ENCODE results near the gene MAT2A. TPM values are rescaled to one million over a fixed set of nuclear protein-coding genes. Genes with fewer than 3 reads are reported as not detected.

The MAT2A gene
- total and polyA plus RNA-seq, 12 donors: 81.7 to 460 (median 122) TPM

DNA sequence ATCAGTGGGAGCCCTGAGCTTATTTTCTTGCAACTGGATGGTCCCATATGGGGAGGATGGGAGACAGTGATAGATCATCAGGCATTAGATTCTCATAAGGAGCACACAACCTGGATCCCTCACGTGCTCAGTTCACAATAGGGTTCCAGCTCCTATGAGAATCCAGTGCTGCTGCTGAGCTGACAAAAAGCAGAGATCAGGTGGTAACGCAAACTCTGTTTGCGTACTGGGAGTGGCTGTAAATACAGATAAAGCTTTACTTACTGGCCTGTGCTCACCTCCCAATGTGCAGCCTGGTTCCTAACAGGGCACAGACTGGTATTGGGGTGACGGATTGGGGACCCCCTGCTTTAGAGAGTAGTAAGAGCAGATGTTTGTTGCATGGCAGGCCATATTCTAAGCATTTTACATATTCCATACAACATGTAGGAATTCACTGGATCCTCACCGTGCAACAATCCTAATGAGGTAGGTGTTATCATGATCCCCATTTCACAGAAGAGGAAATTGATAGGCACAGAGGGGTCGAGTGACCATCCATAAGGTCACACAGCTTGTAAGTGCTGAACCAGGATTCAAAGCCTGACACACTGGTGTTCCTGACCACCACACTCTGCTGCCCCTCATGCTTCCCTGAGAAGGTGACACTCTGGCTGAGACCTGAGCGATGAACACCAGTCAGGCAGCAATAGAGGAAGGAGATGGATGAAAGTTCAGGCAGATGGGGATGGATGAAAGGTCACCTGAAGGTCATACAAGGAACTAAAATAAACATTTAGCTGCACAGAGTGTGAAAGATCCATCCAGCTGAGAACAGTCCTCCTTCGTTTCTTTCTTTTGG, 15.7 kb upstream of the MAT2A start:
- no peaks in the 10 kb centered on the region for H3K36me3 ChIP-seq
- H3K27ac ChIP-seq: peak overlapping the region in 7 of 10 donors; percentile 60 to 76 (median 67)
- TF ChIP-seq, protein P1, sequence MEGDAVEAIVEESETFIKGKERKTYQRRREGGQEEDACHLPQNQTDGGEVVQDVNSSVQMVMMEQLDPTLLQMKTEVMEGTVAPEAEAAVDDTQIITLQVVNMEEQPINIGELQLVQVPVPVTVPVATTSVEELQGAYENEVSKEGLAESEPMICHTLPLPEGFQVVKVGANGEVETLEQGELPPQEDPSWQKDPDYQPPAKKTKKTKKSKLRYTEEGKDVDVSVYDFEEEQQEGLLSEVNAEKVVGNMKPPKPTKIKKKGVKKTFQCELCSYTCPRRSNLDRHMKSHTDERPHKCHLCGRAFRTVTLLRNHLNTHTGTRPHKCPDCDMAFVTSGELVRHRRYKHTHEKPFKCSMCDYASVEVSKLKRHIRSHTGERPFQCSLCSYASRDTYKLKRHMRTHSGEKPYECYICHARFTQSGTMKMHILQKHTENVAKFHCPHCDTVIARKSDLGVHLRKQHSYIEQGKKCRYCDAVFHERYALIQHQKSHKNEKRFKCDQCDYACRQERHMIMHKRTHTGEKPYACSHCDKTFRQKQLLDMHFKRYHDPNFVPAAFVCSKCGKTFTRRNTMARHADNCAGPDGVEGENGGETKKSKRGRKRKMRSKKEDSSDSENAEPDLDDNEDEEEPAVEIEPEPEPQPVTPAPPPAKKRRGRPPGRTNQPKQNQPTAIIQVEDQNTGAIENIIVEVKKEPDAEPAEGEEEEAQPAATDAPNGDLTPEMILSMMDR (IDR thresholded peaks at IDR 0.05): no peak
- H3K27me3 ChIP-seq: no peaks in the 10 kb centered on the region
- DNase-seq: no peak
- H3K4me1 ChIP-seq: peaks cover 7 to 28% (median 20%) of the 10 kb centered on the region in 9 donors
- WGBS, 2 donors: 75 to 81% methylated on average over 8 of the region's 8 CpGs
- intact Hi-C loops (cut with DNase I): no loop called here
- no peak overlapping the region for H3K4me3 ChIP-seq
- H3K9me3 ChIP-seq: no peaks in the 10 kb centered on the region
- peak in 2 of 8 donors; percentile 19 to 53 for ATAC-seq

DNA sequence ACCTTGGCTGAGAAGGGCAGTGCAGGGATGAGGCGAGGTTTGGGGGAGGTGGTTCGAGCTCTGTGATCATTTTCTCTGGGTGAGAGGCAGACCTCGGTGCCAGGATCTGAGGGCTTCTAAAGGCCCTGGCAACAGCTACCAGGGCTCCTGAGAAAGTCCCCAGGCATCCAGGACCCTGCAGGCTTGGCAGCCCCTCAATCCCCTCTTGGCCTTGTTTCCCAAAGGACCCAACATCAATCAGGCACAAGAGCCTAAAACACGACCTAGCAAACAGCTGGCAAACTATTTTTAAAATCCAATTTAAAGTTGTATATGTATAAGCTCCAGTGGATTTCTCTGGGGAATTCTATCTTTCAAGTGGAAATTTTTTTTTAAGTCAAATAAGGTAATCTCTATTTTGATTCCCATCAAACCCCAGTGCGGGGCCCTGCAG, 15.0 kb upstream of the MAT2A start:
- DNase-seq: no peak
- Histone ChIP-seq H3K4me3 (peak overlapping the region in 1 of 10 donors; percentile 1), H3K36me3 (no peaks in the 10 kb centered on the region), H3K27ac (peak overlapping the region; percentile 9 to 76 (median 66)), H3K27me3 (no peaks in the 10 kb centered on the region), H3K4me1 (peaks cover 7 to 28% (median 20%) of the 10 kb centered on the region in 9 donors), H3K9me3 (no peaks in the 10 kb centered on the region)
- intact Hi-C loops (cut with DNase I): no loop called here
- 39 to 50% methylated on average over 5 of the region's 5 CpGs for WGBS, 2 donors
- ATAC-seq: peak in 5 of 8 donors; percentile 12 to 36 (median 21)
- TF ChIP-seq, protein P1 (IDR thresholded peaks at IDR 0.05): no peak

DNA sequence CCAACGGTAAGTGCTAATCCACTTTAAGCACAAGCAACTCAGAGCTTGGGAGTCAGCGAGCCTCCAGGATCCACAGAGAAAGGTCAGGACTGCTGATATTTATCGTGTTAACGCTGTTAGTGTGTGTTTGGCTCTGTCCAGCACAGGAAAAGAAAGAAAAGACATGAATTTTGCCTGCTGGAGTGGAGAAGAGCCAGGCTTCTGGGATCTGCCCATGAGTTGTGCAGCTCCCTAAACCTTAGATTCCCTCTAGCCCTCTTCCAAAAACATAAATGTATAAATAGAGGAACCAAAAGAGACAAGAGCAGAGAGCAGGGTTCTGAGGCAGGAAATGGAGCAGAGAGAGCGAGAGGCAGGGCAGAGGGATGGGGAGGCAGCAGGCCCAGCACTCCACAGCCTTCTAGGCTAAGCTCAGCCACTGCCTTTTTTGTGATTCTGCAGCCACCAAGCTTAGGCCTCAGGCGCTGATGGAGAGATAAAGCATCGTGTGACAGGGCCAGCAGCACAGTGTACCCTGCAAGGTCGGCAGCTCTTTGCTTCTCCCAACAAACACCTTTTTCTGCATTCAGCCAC, 14.5 kb upstream of the MAT2A start:
- no peaks in the 10 kb centered on the region for H3K36me3 ChIP-seq
- no peaks in the 10 kb centered on the region for H3K27me3 ChIP-seq
- ATAC-seq (peak; percentile 61 to 84 (median 72)), DNase-seq (no peak)
- peaks cover 7 to 28% (median 20%) of the 10 kb centered on the region in 9 donors for H3K4me1 ChIP-seq
- TF ChIP-seq, protein P1 (IDR thresholded peaks at IDR 0.05): no peak
- 24% methylated on average over 8 of the region's 8 CpGs for WGBS, 2 donors
- peak overlapping the region; percentile 9 to 76 (median 66) for H3K27ac ChIP-seq
- H3K4me3 ChIP-seq: peak overlapping the region in 1 of 10 donors; percentile 1
- intact Hi-C loops (cut with DNase I): no loop called here
- no peaks in the 10 kb centered on the region for H3K9me3 ChIP-seq

DNA sequence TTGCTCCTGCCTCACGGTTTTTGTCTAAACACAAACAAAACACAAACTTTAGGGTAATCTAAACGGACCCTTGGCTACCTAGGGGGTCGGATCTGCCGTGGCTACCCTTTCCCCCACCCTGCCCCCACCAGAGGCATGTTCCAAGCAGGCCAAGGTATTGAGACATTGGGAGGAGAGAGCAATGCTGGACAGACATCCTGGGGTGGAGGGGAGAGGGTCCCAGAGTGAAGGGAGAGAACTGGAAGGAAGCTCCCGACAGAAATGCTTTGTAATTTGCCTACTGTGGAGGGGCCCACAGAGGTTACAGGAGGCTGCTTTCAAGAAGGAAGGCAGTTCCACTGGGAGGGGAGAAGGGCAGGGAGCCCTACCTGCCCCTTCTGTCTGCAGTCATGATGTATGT, 13.9 kb upstream of the MAT2A start:
- Histone ChIP-seq H3K27me3 (no peaks in the 10 kb centered on the region), H3K27ac (peak overlapping the region in 9 of 10 donors; percentile 60 to 76 (median 67)), H3K36me3 (no peaks in the 10 kb centered on the region), H3K4me1 (peaks cover 7 to 28% (median 20%) of the 10 kb centered on the region in 9 donors), H3K9me3 (no peaks in the 10 kb centered on the region), H3K4me3 (no peak overlapping the region)
- WGBS, 2 donors: 70 to 73% methylated on average over 5 of the region's 5 CpGs
- ATAC-seq (no peak), DNase-seq (no peak)
- TF ChIP-seq, protein P1 (IDR thresholded peaks at IDR 0.05): no peak
- intact Hi-C loops (cut with DNase I): no loop called here
